Endothelial cell of umbilical vein (primary cell): Measurements from ENCODE around the gene TTC9B. TPM values are rescaled to one million over a fixed set of nuclear protein-coding genes. Genes with fewer than 3 reads are reported as not detected.

Experiments used
- BruUV-seq: library from RNA; stranded (reverse); fragments of 400-500 nt; replicated peaks from 2 replicates; lab custom pipeline; 2021; lab: Mats Ljungman, UMichigan
- CTCF ChIA-PET: fragments of 300-600, 350-600 bp; sonication (Branson Sonifier 250); formaldehyde crosslinking; loops from one replicate; lab custom pipeline; 2021; ENCODE audit warnings: antibody characterized with exemption, inconsistent platforms; lab: Charles Lee
- POLR2A ChIA-PET: fragments of 300-600, 350-600 bp; sonication (Branson Sonifier 250); formaldehyde crosslinking; loops from one replicate; lab custom pipeline; 2021; ENCODE audit warnings: antibody characterized with exemption, inconsistent platforms; lab: Charles Lee
- DNase-seq: peaks from one replicate; pipeline ENCODE4 v3.0.0-alpha.2; 2011; ENCODE audit warnings: low read depth, low spot score
- FAIRE-seq: peaks from 2 replicates; lab custom pipeline; 2011; peaks lifted over from hg19 to GRCh38; lab: Jason Lieb, UNC
- H2AFZ ChIP-seq: 2 replicates; pipeline ENCODE4 v1.6.0; 2012; ENCODE audit warnings: low read depth, low read length, control low read depth, inconsistent platforms
- H3K27ac ChIP-seq: 2 replicates; pipeline ENCODE4 v1.5.1; 2011; ENCODE audit warnings: low read depth, mild to moderate bottlenecking, control low read depth, low read length, moderate library complexity; ENCODE audit not compliant: insufficient read depth
- H3K27me3 ChIP-seq, 2 experiments: 2 replicates each; pipeline versions ENCODE4 v1.6.0 to v1.6.1; 2011; ENCODE audit warnings: low read length in 2 of 2, mixed read lengths in 1 of 2; ENCODE audit not compliant: control insufficient read depth in 2 of 2, insufficient read depth in 2 of 2
- H3K36me3 ChIP-seq, 2 experiments: 2 replicates in 1 of 2; 3 replicates in 1 of 2; pipeline ENCODE4 v1.5.1; 2011; ENCODE audit warnings: low read length in 2 of 2, mild to moderate bottlenecking in 1 of 2, moderate library complexity in 1 of 2; ENCODE audit not compliant: control insufficient read depth in 2 of 2, insufficient read depth in 2 of 2; ENCODE audit errors: extremely low read depth in 1 of 2
- H3K4me1 ChIP-seq: 3 replicates; pipeline ENCODE4 v1.5.1; 2011; ENCODE audit warnings: mild to moderate bottlenecking, low read length; ENCODE audit not compliant: control insufficient read depth, insufficient read depth; ENCODE audit errors: extremely low read depth
- H3K4me2 ChIP-seq: 2 replicates; pipeline ENCODE4 v1.6.1; 2011; ENCODE audit warnings: low read length, control low read depth, mixed read lengths; ENCODE audit not compliant: insufficient read depth
- H3K4me3 ChIP-seq, 3 experiments: fragments of 200-600 bp in 1 of 3; sonication (generic), shearing (Covaris generic) in 1 of 3; replicated peaks in 1 of 3; 2 replicates each; pipeline ENCODE4 v1.5.1; 2011 to 2016; ENCODE audit warnings: control low read depth in 3 of 3, low read length in 3 of 3, mild to moderate bottlenecking in 2 of 3, inconsistent platforms in 1 of 3, low read depth in 1 of 3, moderate library complexity in 1 of 3; ENCODE audit not compliant: insufficient read depth in 1 of 3
- H3K79me2 ChIP-seq: 2 replicates; pipeline ENCODE4 v1.6.0; 2012; ENCODE audit warnings: low read length, inconsistent platforms; ENCODE audit not compliant: control insufficient read depth, insufficient read depth
- H3K9ac ChIP-seq: replicated peaks from 2 replicates; pipeline ENCODE3; 2011; ENCODE audit warnings: low read length, control low read depth; ENCODE audit not compliant: insufficient read depth; ENCODE audit errors: extremely low read depth
- H3K9me1 ChIP-seq: replicated peaks from 3 replicates; pipeline ENCODE4 v1.6.0; 2011; ENCODE audit warnings: mild to moderate bottlenecking, low read length; ENCODE audit not compliant: control insufficient read depth, insufficient read depth; ENCODE audit errors: extremely low read depth
- H3K9me3 ChIP-seq: replicated peaks from 2 replicates; pipeline ENCODE4 v1.5.1; 2012; ENCODE audit warnings: low read length, inconsistent platforms; ENCODE audit not compliant: control insufficient read depth, insufficient read depth
- H4K20me1 ChIP-seq: replicated peaks from 2 replicates; pipeline ENCODE3; 2011; ENCODE audit warnings: mild to moderate bottlenecking, low read length; ENCODE audit not compliant: control insufficient read depth, insufficient read depth; ENCODE audit errors: extremely low read depth
- EZH2 ChIP-seq: IDR thresholded peaks from 2 replicates; pipeline ENCODE4 v1.6.1; 2012; ENCODE audit warnings: borderline replicate concordance, low read depth, mild to moderate bottlenecking, moderate library complexity, low read length, inconsistent platforms; ENCODE audit not compliant: severe bottlenecking
- FOS ChIP-seq: IDR thresholded peaks from 2 replicates; pipeline ENCODE4 v1.6.1; 2011; ENCODE audit warnings: mild to moderate bottlenecking, low read length, moderate library complexity, borderline replicate concordance; ENCODE audit not compliant: insufficient read depth
- GATA2 ChIP-seq: IDR thresholded peaks from 2 replicates; pipeline ENCODE4 v1.7.0; 2011; ENCODE audit warnings: low read depth, mild to moderate bottlenecking, moderate library complexity, mixed read lengths, low read length; ENCODE audit not compliant: insufficient read length, insufficient read depth
- JUN ChIP-seq: IDR thresholded peaks from 2 replicates; pipeline ENCODE4 v1.6.1; 2011; ENCODE audit warnings: borderline replicate concordance, low read depth; ENCODE audit not compliant: insufficient read length, insufficient read depth
- MYC ChIP-seq: IDR thresholded peaks from one replicate; pipeline ENCODE4 v1.6.1; 2011; ENCODE audit warnings: mild to moderate bottlenecking, low read depth, low read length
- POLR2A ChIP-seq: IDR thresholded peaks from 2 replicates; pipeline ENCODE4 v1.6.1; 2012; ENCODE audit warnings: low read depth, mild to moderate bottlenecking, control low read depth, low read length
- POLR2AphosphoS5 ChIP-seq: IDR thresholded peaks from 2 replicates; pipeline ENCODE4 v1.6.1; 2012; ENCODE audit warnings: low read depth, mild to moderate bottlenecking, control low read depth, low read length, moderate library complexity; ENCODE audit not compliant: insufficient read depth
- dilution Hi-C: fragments of 300-500 bp; cut with MboI; formaldehyde crosslinking; loops from one replicate; pipeline ENCODE4 v1.15.0; 2019; ENCODE audit warnings: low sequenced_read_pairs; ENCODE audit not compliant: extremely low pct_ligation_motif_present
- intact Hi-C: fragments of 100-400 bp; cut with micrococcal nuclease; formaldehyde crosslinking; loops from one replicate; pipeline ENCODE4 v1.10.0; 2022
- polyA plus RNA-seq, 4 experiments: library from polyadenylated mRNA; depleted of rRNA in 3 of 4; stranded (reverse) in 3 of 4; unstranded in 1 of 4; fragments of >200 nt; gene quantifications; 2 replicates each; pipeline versions ENCODE4 v1.2.1 to v1.2.3, GENCODE V29; 2011 to 2012; ENCODE audit warnings: missing spikeins in 1 of 4
- total RNA-seq: library from RNA; stranded (reverse); gene quantifications from 2 replicates; pipeline ENCODE4 v1.2.3, GENCODE V29; 2021
- TF ChIP-seq, protein P1 (sequence below), 2 donors: IDR thresholded peaks; 1 replicate in 1 of 2; 2 replicates in 1 of 2; pipeline ENCODE4 v1.5.1; 2011; ENCODE audit warnings: low read length in 2 of 2, mild to moderate bottlenecking in 2 of 2, moderate library complexity in 2 of 2, control low read depth in 1 of 2, inconsistent platforms in 1 of 2, low read depth in 1 of 2; ENCODE audit not compliant: insufficient read depth in 1 of 2; ENCODE audit errors: extremely low read depth in 1 of 2
- TF ChIP-seq, protein P2 (sequence below): IDR thresholded peaks from 2 replicates; pipeline ENCODE4 v1.6.1; 2011; ENCODE audit not compliant: insufficient read depth, insufficient read length

Gene TTC9B
- total and polyA plus RNA-seq, 2 donors (not counting 3 experiments of a cell fraction or from before 2014, with no cell fraction given): not detected

DNA sequence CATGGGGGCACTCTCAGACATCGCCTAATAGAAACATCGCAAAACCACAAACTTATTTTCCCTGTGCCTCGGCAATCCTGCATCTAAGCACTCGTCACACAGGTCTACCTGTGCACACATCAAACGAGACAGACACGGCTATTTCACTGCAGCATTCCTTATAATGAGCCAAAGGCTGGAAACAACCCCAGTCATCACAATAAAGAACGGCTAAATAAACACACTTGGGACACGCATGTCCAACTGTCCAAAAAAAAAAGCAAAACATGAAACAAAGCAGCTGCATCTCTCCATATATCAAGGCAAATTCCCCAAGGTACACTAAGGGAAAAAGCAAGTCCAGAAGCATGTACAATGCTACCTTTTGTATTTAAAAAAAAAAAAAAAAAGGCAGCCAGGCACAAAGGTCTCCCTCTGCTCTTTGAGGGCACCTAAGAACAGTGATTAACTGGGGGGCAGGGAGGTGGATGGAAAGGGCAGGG is 35.5 kb upstream of the TTC9B start:
- no TSS peak for BruUV-seq
- no peak overlapping the region for H3K4me2 ChIP-seq
- intact Hi-C loops (no loop called here), dilution Hi-C loops (no loop called here)
- no peaks in the 10 kb centered on the region for H3K27me3 ChIP-seq
- no peak for TF ChIP-seq GATA2
- TF ChIP-seq POLR2A: no peak
- no peak for TF ChIP-seq JUN
- TF ChIP-seq, protein P1, sequence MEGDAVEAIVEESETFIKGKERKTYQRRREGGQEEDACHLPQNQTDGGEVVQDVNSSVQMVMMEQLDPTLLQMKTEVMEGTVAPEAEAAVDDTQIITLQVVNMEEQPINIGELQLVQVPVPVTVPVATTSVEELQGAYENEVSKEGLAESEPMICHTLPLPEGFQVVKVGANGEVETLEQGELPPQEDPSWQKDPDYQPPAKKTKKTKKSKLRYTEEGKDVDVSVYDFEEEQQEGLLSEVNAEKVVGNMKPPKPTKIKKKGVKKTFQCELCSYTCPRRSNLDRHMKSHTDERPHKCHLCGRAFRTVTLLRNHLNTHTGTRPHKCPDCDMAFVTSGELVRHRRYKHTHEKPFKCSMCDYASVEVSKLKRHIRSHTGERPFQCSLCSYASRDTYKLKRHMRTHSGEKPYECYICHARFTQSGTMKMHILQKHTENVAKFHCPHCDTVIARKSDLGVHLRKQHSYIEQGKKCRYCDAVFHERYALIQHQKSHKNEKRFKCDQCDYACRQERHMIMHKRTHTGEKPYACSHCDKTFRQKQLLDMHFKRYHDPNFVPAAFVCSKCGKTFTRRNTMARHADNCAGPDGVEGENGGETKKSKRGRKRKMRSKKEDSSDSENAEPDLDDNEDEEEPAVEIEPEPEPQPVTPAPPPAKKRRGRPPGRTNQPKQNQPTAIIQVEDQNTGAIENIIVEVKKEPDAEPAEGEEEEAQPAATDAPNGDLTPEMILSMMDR (IDR thresholded peaks at IDR 0.05; ENCODE audit: extremely low read depth in 1 of 2, insufficient read depth in 1 of 2, low read depth in 1 of 2, low read length in 2 of 2): no peak
- no peak for TF ChIP-seq FOS
- no peak for TF ChIP-seq MYC
- no peak for TF ChIP-seq EZH2
- TF ChIP-seq, protein P2, sequence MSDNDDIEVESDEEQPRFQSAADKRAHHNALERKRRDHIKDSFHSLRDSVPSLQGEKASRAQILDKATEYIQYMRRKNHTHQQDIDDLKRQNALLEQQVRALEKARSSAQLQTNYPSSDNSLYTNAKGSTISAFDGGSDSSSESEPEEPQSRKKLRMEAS: no peak
- TF ChIP-seq POLR2AphosphoS5: no peak
- FAIRE-seq (no peak), DNase-seq (no peak)
- CTCF ChIA-PET: interaction anchor here (0.7 kb wide), 1 partner anchor 345 kb away, joined by 3 read pairs; no protein-coding TSS in a partner anchor
- no peaks in the 10 kb centered on the region for H3K4me1 ChIP-seq
- H3K27ac ChIP-seq: no peak overlapping the region
- peaks cover 20% of the 10 kb centered on the region for H3K79me2 ChIP-seq
- peaks cover 3% of the 10 kb centered on the region for H4K20me1 ChIP-seq
- H2AFZ ChIP-seq: no peak overlapping the region
- no peaks in the 10 kb centered on the region for H3K9me1 ChIP-seq
- POLR2A ChIA-PET: no interaction called here
- no peak overlapping the region for H3K9ac ChIP-seq
- H3K4me3 ChIP-seq: no peak overlapping the region
- no peaks in the 10 kb centered on the region for H3K9me3 ChIP-seq
- peaks cover 12 to 24% of the 10 kb centered on the region in 2 experiments for H3K36me3 ChIP-seq
